Panc1 (cell line): ENCODE data around the gene BAZ2B.

ENCODE experiments used
- CTCF ChIP-seq: fragments of 450-650 bp; IDR thresholded peaks from 2 replicates; pipeline ENCODE4 v1.5.1; 2017; ENCODE audit warnings: mild to moderate bottlenecking
- POLR2AphosphoS5 ChIP-seq: IDR thresholded peaks from 2 replicates; pipeline ENCODE4 v1.6.1; 2012; ENCODE audit warnings: mild to moderate bottlenecking, low read depth, low read length, moderate library complexity
- SIN3A ChIP-seq: IDR thresholded peaks from 2 replicates; pipeline ENCODE4 v1.6.1; 2012; ENCODE audit warnings: low read depth, mild to moderate bottlenecking, low read length, moderate library complexity, borderline replicate concordance; ENCODE audit not compliant: insufficient read depth

- TF ChIP-seq CTCF (no peak), SIN3A (no peak), POLR2AphosphoS5 (no peak)
These were observed 330.9 kb downstream of the BAZ2B start for GRCh38 chr2:159285433-159285832.
